Nephron (organoid): Measurements from ENCODE around the gene OR6N1.

ENCODE experiments used
- H3K27ac Mint-ChIP-seq, 3 experiments: 2 replicates each; pipeline ENCODE4 v1.8.0; 2020; ENCODE audit warnings: mixed read lengths in 3 of 3, mild to moderate bottlenecking in 2 of 3, moderate library complexity in 1 of 3
- H3K27me3 Mint-ChIP-seq: 2 replicates; pipeline ENCODE4 v1.8.0; 2021; ENCODE audit warnings: low read depth, mild to moderate bottlenecking, moderate library complexity, mixed read lengths
- H3K36me3 Mint-ChIP-seq: 2 replicates; pipeline ENCODE4 v1.8.0; 2020; ENCODE audit warnings: low read depth, mixed read lengths
- H3K4me1 Mint-ChIP-seq: 2 replicates; pipeline ENCODE4 v1.8.0; 2020; ENCODE audit warnings: mixed read lengths
- H3K4me3 Mint-ChIP-seq, 3 experiments: 2 replicates each; pipeline ENCODE4 v1.8.0; 2020; ENCODE audit warnings: mild to moderate bottlenecking in 3 of 3, mixed read lengths in 3 of 3, moderate library complexity in 2 of 3
- H3K9me3 Mint-ChIP-seq: 2 replicates; pipeline ENCODE4 v1.8.0; 2020; ENCODE audit warnings: mixed read lengths
- TF ChIP-seq, protein P1 (sequence below), 3 experiments: fragments of 200-600 bp; sonication (generic); IDR thresholded peaks; one replicate each; pipeline ENCODE4 v1.5.0; 2021; ENCODE audit warnings: antibody characterized with exemption in 3 of 3; ENCODE audit not compliant: unreplicated experiment in 3 of 3

Gene OR6N1

DNA sequence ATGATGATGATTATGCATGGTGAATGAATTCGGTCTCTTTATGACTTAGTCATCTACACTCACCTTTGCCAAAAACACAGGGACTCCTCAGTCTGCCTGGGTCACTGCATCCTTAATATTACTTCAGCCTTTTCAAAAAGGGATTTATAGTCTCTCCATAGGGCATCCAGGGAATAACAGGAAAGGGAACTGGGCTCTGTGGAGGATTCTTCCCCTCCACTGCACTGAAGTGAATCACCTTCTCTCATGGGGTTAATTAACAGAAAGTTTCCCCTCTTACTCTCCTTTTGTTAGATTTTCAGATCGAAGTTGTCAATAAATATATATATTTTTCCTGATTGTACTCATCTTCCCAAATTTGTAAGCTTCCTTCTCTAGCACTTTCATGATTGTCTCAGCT lies 51.4 kb downstream of the OR6N1 start, which contains the start of gene OR6K3:
Gene OR6K3, minus strand, starts transcription at position 101 of the 400 bp plus-strand sequence. CDS start 2,605 bp downstream, outside the sequence.
- Mint-ChIP-seq H3K4me3 (no peak within 1 kb of the TSS), H3K27me3 (peaks cover 9% of the 10 kb centered on the region), H3K9me3 (no peaks in the 10 kb centered on the region), H3K27ac (no peak within 1 kb of the TSS), H3K4me1 (no peaks in the 10 kb centered on the region), H3K36me3 (no peaks in the 10 kb centered on the region)
- TF ChIP-seq, protein P1, sequence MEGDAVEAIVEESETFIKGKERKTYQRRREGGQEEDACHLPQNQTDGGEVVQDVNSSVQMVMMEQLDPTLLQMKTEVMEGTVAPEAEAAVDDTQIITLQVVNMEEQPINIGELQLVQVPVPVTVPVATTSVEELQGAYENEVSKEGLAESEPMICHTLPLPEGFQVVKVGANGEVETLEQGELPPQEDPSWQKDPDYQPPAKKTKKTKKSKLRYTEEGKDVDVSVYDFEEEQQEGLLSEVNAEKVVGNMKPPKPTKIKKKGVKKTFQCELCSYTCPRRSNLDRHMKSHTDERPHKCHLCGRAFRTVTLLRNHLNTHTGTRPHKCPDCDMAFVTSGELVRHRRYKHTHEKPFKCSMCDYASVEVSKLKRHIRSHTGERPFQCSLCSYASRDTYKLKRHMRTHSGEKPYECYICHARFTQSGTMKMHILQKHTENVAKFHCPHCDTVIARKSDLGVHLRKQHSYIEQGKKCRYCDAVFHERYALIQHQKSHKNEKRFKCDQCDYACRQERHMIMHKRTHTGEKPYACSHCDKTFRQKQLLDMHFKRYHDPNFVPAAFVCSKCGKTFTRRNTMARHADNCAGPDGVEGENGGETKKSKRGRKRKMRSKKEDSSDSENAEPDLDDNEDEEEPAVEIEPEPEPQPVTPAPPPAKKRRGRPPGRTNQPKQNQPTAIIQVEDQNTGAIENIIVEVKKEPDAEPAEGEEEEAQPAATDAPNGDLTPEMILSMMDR (IDR thresholded peaks at IDR 0.05; ENCODE audit: unreplicated experiment in 3 of 3): no peak

DNA sequence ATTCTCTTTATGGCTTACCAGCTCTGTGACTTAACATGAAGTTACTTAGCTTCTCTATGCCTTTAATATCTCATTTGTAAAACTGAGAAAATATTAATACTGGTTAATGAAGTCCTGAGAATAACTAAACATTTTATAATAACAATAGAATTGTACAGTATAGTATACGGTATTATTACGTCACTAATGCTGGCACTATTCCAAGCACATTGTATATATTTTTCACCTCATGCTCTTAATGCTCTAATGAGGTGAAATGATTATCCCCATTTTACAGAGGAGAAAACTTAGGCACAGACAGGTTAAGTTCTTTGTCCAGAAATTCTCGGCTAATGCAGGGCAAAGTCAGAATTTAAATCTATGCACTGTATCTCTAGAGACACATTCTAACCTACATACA lies 52.3 kb downstream of the OR6N1 start:
- Mint-ChIP-seq H3K4me3 (no peak overlapping the region), H3K4me1 (no peaks in the 10 kb centered on the region), H3K27ac (no peak overlapping the region), H3K9me3 (no peaks in the 10 kb centered on the region), H3K27me3 (peaks cover 6% of the 10 kb centered on the region), H3K36me3 (no peaks in the 10 kb centered on the region)
- TF ChIP-seq, protein P1 (IDR thresholded peaks at IDR 0.05; ENCODE audit: unreplicated experiment in 3 of 3): no peak

DNA sequence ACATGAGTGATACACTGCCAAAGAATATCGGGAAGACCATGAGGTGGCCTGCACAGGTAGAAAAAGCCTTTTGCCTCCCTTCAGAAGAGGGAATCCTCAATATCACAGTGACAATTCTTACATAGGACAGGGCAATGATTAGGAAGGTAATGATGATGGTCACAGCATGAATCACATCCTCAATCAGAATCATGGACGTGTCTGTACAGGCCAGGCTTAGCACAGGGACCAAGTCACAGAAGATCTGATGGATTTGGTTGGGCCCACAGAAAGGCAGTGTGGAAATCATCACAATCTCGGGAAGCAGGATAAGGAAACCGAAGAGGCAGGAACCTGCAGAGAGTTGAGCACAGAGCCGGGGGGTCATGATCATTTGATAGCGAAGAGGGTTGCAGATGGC lies 54.7 kb downstream of the OR6N1 start:
- TF ChIP-seq, protein P1 (IDR thresholded peaks at IDR 0.05; ENCODE audit: unreplicated experiment in 3 of 3): no peak
- peaks cover 4% of the 10 kb centered on the region for H3K27me3 Mint-ChIP-seq

DNA sequence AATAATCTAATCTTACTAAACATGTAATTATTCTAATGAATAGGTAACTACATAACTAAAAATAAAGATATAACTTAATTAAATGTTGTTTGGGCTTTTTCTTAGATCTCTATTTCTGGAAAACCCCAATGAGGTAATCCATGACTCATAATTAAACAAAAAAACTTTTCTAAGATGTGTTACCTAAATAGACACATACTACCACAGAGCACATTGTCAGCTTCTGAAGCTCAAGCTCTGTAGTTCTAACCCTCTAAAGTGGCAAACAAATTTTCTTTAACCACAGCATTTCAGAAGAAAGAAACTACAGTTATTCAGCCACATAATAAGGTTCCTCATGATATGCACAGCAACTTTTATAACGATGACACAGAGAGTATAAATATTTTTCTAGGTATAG lies 55.7 kb downstream of the OR6N1 start:
- H3K4me1 Mint-ChIP-seq: no peaks in the 10 kb centered on the region
- no peaks in the 10 kb centered on the region for H3K9me3 Mint-ChIP-seq
- no peak overlapping the region for H3K4me3 Mint-ChIP-seq
- TF ChIP-seq, protein P1 (IDR thresholded peaks at IDR 0.05; ENCODE audit: unreplicated experiment in 3 of 3): no peak
- H3K36me3 Mint-ChIP-seq: no peaks in the 10 kb centered on the region
- H3K27me3 Mint-ChIP-seq: peaks cover 4% of the 10 kb centered on the region
- H3K27ac Mint-ChIP-seq: no peak overlapping the region

More for the DNA sequence above, 54.7 kb downstream of the OR6N1 start:
- no peaks in the 10 kb centered on the region for H3K9me3 Mint-ChIP-seq
- no peaks in the 10 kb centered on the region for H3K4me1 Mint-ChIP-seq
- H3K36me3 Mint-ChIP-seq: no peaks in the 10 kb centered on the region
- no peak overlapping the region for H3K27ac Mint-ChIP-seq
- no peak overlapping the region for H3K4me3 Mint-ChIP-seq

DNA sequence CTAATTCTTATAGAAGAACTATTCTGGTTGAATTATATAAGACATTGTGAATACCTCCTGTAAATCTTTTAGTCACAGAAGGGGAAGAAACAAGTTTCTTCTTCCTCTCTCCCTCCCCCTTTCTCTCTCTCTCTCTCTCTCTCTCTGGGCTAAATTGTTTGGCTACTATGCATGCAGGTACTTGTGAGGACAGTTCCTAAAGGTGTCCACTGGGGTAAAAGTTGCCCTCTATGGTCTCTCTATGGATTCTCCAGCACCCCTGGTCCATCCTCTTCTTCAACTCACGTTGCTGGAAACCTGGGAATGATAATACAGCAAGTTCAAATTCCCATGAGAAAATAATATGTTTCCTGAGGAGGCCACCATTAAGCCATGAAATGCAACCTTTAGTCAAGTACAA lies 57.2 kb downstream of the OR6N1 start:
- TF ChIP-seq, protein P1 (IDR thresholded peaks at IDR 0.05; ENCODE audit: unreplicated experiment in 3 of 3): no peak
- no peaks in the 10 kb centered on the region for H3K36me3 Mint-ChIP-seq
- H3K27me3 Mint-ChIP-seq: peaks cover 4% of the 10 kb centered on the region
- no peak overlapping the region for H3K27ac Mint-ChIP-seq
- no peak overlapping the region for H3K4me3 Mint-ChIP-seq
- H3K9me3 Mint-ChIP-seq: no peaks in the 10 kb centered on the region
- H3K4me1 Mint-ChIP-seq: no peaks in the 10 kb centered on the region
